GM06990 (cell line): Measurements from ENCODE around the gene GRM8.
"Not testable (repeated sequence)": the region's sequence is repeated elsewhere in the genome, so short reads cannot be mapped to it uniquely, and the experiment has no call there.

Experiments
- DNase-seq: peaks from one replicate; pipeline ENCODE4 v3.0.0-alpha.2; 2011; ENCODE audit not compliant: insufficient read length; ENCODE audit errors: extremely low read depth
- H3K27me3 ChIP-seq: replicated peaks from 2 replicates; pipeline ENCODE4 v1.6.0; 2011; ENCODE audit warnings: low read length; ENCODE audit not compliant: control insufficient read depth, insufficient read depth
- H3K36me3 ChIP-seq: 2 replicates; pipeline ENCODE4 v1.5.1; 2011; ENCODE audit warnings: low read length; ENCODE audit not compliant: control insufficient read depth, insufficient read depth
- H3K4me3 ChIP-seq: replicated peaks from 2 replicates; pipeline ENCODE4 v1.5.1; 2011; ENCODE audit warnings: low read depth, mild to moderate bottlenecking, control low read depth, low read length
- TF ChIP-seq, protein P1 (sequence below): IDR thresholded peaks from 2 replicates; pipeline ENCODE4 v1.5.1; 2011; ENCODE audit warnings: low read length, control low read depth, mild to moderate bottlenecking, inconsistent platforms; ENCODE audit not compliant: insufficient read depth, poor library complexity, severe bottlenecking

GRM8 gene

DNA sequence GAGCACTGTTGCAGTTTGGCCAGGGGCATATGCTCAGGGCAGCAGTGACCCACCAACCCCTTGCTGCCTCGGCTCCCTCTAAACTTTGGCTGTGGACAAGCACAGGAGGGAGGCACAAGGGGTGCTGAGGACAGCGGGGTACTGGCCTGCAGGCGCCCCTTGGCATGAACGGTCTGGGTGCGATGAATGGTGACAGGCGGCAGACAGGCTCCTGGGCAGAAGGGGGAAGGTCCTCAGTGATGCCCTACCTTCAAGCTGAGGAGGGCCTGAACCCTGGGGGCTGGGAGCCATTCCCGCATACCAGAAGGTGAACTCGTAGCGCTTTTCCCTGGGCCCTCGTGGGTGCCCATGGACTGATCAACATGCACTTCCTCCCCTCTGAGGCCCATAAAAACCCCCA lies 567.1 kb downstream of the GRM8 start:
- H3K4me3 ChIP-seq, result no peak overlapping the region
- H3K36me3 ChIP-seq, result no peaks in the 10 kb centered on the region
- TF ChIP-seq, protein P1, sequence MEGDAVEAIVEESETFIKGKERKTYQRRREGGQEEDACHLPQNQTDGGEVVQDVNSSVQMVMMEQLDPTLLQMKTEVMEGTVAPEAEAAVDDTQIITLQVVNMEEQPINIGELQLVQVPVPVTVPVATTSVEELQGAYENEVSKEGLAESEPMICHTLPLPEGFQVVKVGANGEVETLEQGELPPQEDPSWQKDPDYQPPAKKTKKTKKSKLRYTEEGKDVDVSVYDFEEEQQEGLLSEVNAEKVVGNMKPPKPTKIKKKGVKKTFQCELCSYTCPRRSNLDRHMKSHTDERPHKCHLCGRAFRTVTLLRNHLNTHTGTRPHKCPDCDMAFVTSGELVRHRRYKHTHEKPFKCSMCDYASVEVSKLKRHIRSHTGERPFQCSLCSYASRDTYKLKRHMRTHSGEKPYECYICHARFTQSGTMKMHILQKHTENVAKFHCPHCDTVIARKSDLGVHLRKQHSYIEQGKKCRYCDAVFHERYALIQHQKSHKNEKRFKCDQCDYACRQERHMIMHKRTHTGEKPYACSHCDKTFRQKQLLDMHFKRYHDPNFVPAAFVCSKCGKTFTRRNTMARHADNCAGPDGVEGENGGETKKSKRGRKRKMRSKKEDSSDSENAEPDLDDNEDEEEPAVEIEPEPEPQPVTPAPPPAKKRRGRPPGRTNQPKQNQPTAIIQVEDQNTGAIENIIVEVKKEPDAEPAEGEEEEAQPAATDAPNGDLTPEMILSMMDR, result no peak
- no peak for DNase-seq
- H3K27me3 ChIP-seq, result no peaks in the 10 kb centered on the region

DNA sequence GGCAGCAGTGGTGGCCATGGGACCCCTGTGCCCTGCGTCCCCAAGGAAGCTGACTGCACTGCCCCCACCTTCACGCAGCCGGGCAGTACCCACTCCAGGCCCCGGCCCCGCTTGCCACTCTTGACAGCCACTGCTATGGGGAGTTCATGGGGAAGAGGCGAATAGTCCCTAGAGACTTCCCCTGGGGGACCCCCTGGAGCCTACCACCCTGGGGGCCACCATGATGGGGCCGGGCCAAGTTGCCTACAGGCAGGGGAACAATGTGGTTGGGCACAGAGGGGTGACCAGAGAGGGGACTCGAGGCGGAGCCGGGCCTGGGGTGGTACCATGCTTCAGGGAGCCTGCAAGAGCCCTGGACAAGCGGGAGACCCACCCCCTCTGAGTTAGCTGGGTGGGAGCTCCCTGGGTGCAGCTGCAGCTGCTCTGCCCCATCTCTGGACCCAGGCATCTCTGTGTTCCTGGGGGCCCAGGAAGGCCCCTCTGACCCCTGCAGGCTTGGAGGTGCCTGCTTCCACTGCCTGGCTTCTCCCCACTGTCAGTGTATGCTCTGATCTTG lies 567.6 kb downstream of the GRM8 start:
- Histone ChIP-seq H3K36me3 (no peaks in the 10 kb centered on the region), H3K4me3 (no peak overlapping the region), H3K27me3 (no peaks in the 10 kb centered on the region)
- no peak for DNase-seq
- TF ChIP-seq, protein P1, result no peak

DNA sequence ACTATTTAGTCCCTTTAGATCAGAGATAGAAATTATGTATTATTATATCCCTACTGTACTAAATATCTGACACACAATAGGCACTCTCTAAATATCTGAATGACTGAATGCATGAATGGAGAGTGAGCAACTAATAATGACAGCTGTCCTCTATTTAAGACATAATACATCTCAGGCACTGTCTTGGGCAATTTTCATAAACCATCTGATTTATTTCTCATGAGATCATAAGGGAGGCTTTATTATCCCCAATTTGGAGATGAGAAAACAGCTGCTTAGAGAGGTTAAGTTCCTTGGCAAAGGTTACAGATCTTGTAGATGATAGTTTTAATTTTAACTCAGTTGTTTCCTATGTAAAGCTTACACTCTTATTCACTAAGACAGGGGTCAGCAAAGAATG lies 570.6 kb downstream of the GRM8 start:
- no peak overlapping the region for H3K4me3 ChIP-seq
- no peak for DNase-seq
- H3K36me3 ChIP-seq, result no peaks in the 10 kb centered on the region
- H3K27me3 ChIP-seq, result no peaks in the 10 kb centered on the region
- TF ChIP-seq, protein P1, result no peak

DNA sequence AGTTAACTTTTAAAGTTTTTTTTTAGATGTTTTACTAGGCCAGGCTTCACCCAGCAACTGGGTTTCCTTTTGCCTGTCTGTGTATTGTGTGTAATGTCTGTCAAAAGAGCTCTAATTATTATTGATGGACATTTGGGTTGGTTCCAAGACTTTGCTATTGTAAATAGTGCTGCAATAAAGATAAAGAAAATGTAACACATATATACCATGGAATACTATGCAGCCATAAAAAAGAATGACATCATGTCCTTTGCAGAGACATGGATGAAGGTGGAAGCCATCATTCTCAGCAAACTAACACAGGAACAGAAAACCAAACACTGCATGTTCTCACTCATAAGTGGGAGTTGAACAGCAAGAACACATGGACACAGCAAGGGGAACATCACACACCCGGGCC lies 584.0 kb downstream of the GRM8 start:
- DNase-seq, result not testable (repeated sequence)

DNA sequence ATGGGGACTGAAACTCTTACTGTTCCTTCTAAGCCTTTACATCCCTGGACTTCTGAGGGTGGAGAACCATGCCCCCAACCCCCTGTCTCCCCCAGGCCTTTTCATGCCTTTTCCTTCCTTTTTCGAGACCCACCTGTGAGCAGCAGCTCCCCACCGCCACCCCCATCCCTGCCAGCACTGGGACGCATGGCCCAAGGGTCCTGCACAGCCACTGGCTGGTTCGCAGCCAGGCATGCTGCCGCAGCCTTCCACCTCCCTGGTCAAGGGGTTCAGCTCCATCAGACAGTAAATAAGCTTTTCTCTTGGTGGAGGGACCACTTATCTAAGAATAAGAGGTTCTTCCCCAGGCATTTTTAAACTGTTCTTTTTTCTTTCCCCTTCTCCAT lies 584.4 kb downstream of the GRM8 start:
- no peaks in the 10 kb centered on the region for H3K36me3 ChIP-seq

More for the DNA sequence above, 584.0 kb downstream of the GRM8 start:
- not testable (repeated sequence) for H3K4me3 ChIP-seq, H3K36me3 ChIP-seq, H3K27me3 ChIP-seq

DNA sequence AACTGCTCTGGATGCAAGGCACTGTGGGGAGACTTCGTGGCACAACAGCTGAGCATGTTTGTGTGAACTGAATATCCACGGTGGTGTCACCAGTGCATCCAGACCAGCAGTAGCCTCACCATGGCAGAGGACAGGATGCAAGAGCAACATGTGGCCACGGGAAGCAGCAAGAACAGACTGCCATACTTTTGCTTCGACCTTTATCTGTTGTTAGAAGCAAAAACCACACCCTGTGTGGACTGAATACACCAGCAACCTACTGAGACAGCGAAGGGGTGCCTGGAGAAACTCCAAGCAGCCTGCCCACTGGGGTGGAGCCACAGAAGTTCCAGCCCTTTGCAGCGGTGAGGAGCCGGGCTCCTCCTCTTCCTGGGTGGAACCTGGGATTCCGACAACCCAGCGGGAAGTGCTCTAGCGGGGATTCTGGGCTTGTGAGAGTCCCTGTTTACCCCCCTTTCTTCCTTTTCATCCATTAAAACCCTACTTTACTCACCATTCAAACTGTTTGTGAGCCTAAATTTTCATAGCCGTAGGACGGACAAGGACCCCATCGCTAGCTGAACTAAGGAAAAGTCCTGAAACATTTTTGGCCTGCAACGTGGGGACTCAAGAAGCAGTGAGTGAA lies 584.9 kb downstream of the GRM8 start:
- TF ChIP-seq, protein P1, result no peak
- no peak for DNase-seq
- Histone ChIP-seq H3K4me3 (no peak overlapping the region), H3K27me3 (no peaks in the 10 kb centered on the region), H3K36me3 (no peaks in the 10 kb centered on the region)

More for the DNA sequence above, 584.4 kb downstream of the GRM8 start:
- Histone ChIP-seq H3K4me3 (no peak overlapping the region), H3K27me3 (no peaks in the 10 kb centered on the region)
- TF ChIP-seq, protein P1, result no peak
- DNase-seq, result no peak
